Muscle layer of colon (tissue), 2 donors: ENCODE measurements around the gene CDKAL1.

Experiments
- H3K27ac ChIP-seq: one replicate; pipeline ENCODE4 v1.7.0; 2013; ENCODE audit warnings: low read depth, mild to moderate bottlenecking, low read length, moderate library complexity
- H3K27me3 ChIP-seq, 2 donors: one replicate each; pipeline ENCODE4 v1.7.0; 2013; ENCODE audit warnings: low read length in 2 of 2, mild to moderate bottlenecking in 2 of 2; ENCODE audit not compliant: insufficient read depth in 2 of 2, control insufficient read depth in 1 of 2
- H3K36me3 ChIP-seq: one replicate; pipeline ENCODE4 v1.7.0; 2013; ENCODE audit warnings: mild to moderate bottlenecking, low read length; ENCODE audit not compliant: insufficient read depth
- H3K4me1 ChIP-seq: one replicate; pipeline ENCODE4 v1.7.0; 2013; ENCODE audit warnings: mild to moderate bottlenecking, low read length; ENCODE audit not compliant: insufficient read depth
- H3K4me3 ChIP-seq, 2 donors: one replicate each; pipeline ENCODE4 v1.7.0; 2013; ENCODE audit warnings: low read length in 2 of 2, low read depth in 1 of 2, mild to moderate bottlenecking in 1 of 2, moderate library complexity in 1 of 2
- H3K9ac ChIP-seq: one replicate; pipeline ENCODE4 v1.7.0; 2013; ENCODE audit warnings: low read length
- H3K9me3 ChIP-seq: one replicate; pipeline ENCODE4 v1.7.0; 2013; ENCODE audit warnings: mild to moderate bottlenecking, low read length
- donor health status: abdominal sarcoma.
- donor health status: Adenocarcinoma of cecum.

The CDKAL1 gene

GRCh38 chr6:20757761-20758160 lies 223.5 kb downstream of the CDKAL1 start:
- H3K9me3 ChIP-seq: peaks cover 4% of the 10 kb centered on the region
- H3K4me3 ChIP-seq: no peak overlapping the region
- H3K27ac ChIP-seq: no peak overlapping the region
- no peaks in the 10 kb centered on the region for H3K4me1 ChIP-seq
- no peak overlapping the region for H3K9ac ChIP-seq
- no peaks in the 10 kb centered on the region for H3K36me3 ChIP-seq
- H3K27me3 ChIP-seq: no peaks in the 10 kb centered on the region

GRCh38 chr6:20763296-20763695 lies 229.0 kb downstream of the CDKAL1 start:
- H3K4me1 ChIP-seq: no peaks in the 10 kb centered on the region
- no peak overlapping the region for H3K27ac ChIP-seq
- H3K9ac ChIP-seq: no peak overlapping the region
- H3K9me3 ChIP-seq: no peaks in the 10 kb centered on the region
- no peaks in the 10 kb centered on the region for H3K36me3 ChIP-seq
- H3K4me3 ChIP-seq: no peak overlapping the region
- no peaks in the 10 kb centered on the region for H3K27me3 ChIP-seq

- no peak overlapping the region for H3K27ac ChIP-seq
- H3K4me1 ChIP-seq: no peaks in the 10 kb centered on the region
- no peaks in the 10 kb centered on the region for H3K36me3 ChIP-seq
- H3K9ac ChIP-seq: no peak overlapping the region
- H3K27me3 ChIP-seq: no peaks in the 10 kb centered on the region
- H3K9me3 ChIP-seq: no peaks in the 10 kb centered on the region
- H3K4me3 ChIP-seq: no peak overlapping the region
These were observed 235.4 kb downstream of the CDKAL1 start for GRCh38 chr6:20769631-20770030.

GRCh38 chr6:20770773-20771172 lies 236.5 kb downstream of the CDKAL1 start:
- Histone ChIP-seq H3K27me3 (no peaks in the 10 kb centered on the region), H3K36me3 (no peaks in the 10 kb centered on the region), H3K27ac (no peak overlapping the region), H3K4me3 (no peak overlapping the region), H3K9me3 (no peaks in the 10 kb centered on the region), H3K4me1 (no peaks in the 10 kb centered on the region), H3K9ac (no peak overlapping the region)

GRCh38 chr6:20771409-20771808 lies 237.2 kb downstream of the CDKAL1 start:
- no peak overlapping the region for H3K27ac ChIP-seq
- no peaks in the 10 kb centered on the region for H3K9me3 ChIP-seq
- no peak overlapping the region for H3K4me3 ChIP-seq
- no peaks in the 10 kb centered on the region for H3K4me1 ChIP-seq
- no peaks in the 10 kb centered on the region for H3K36me3 ChIP-seq
- H3K9ac ChIP-seq: no peak overlapping the region
- H3K27me3 ChIP-seq: no peaks in the 10 kb centered on the region

GRCh38 chr6:20773822-20774221 lies 239.6 kb downstream of the CDKAL1 start:
- Histone ChIP-seq H3K4me3 (no peak overlapping the region), H3K36me3 (no peaks in the 10 kb centered on the region), H3K9me3 (no peaks in the 10 kb centered on the region), H3K27me3 (no peaks in the 10 kb centered on the region), H3K4me1 (no peaks in the 10 kb centered on the region), H3K9ac (no peak overlapping the region), H3K27ac (no peak overlapping the region)

- Histone ChIP-seq H3K9ac (no peak overlapping the region), H3K27me3 (no peaks in the 10 kb centered on the region), H3K27ac (no peak overlapping the region), H3K4me1 (no peaks in the 10 kb centered on the region), H3K4me3 (no peak overlapping the region), H3K9me3 (no peaks in the 10 kb centered on the region), H3K36me3 (no peaks in the 10 kb centered on the region)
These were observed 241.7 kb downstream of the CDKAL1 start for GRCh38 chr6:20775981-20776380.

- Histone ChIP-seq H3K4me1 (no peaks in the 10 kb centered on the region), H3K4me3 (no peak overlapping the region), H3K36me3 (no peaks in the 10 kb centered on the region), H3K27ac (no peak overlapping the region), H3K27me3 (no peaks in the 10 kb centered on the region), H3K9ac (no peak overlapping the region), H3K9me3 (no peaks in the 10 kb centered on the region)
These were observed 243.5 kb downstream of the CDKAL1 start for GRCh38 chr6:20777801-20778200.

- no peaks in the 10 kb centered on the region for H3K4me1 ChIP-seq
- no peaks in the 10 kb centered on the region for H3K27me3 ChIP-seq
- H3K27ac ChIP-seq: no peak overlapping the region
- H3K4me3 ChIP-seq: no peak overlapping the region
- H3K36me3 ChIP-seq: no peaks in the 10 kb centered on the region
- H3K9me3 ChIP-seq: no peaks in the 10 kb centered on the region
- no peak overlapping the region for H3K9ac ChIP-seq
These were observed 244.2 kb downstream of the CDKAL1 start for GRCh38 chr6:20778459-20778858.

GRCh38 chr6:20778912-20779311 lies 244.7 kb downstream of the CDKAL1 start:
- Histone ChIP-seq H3K9me3 (no peaks in the 10 kb centered on the region), H3K4me1 (no peaks in the 10 kb centered on the region), H3K27ac (no peak overlapping the region), H3K4me3 (no peak overlapping the region), H3K36me3 (no peaks in the 10 kb centered on the region), H3K9ac (no peak overlapping the region), H3K27me3 (no peaks in the 10 kb centered on the region)

GRCh38 chr6:20789162-20789561 lies 254.9 kb downstream of the CDKAL1 start:
- H3K4me1 ChIP-seq: no peaks in the 10 kb centered on the region
- no peak overlapping the region for H3K27ac ChIP-seq
- H3K27me3 ChIP-seq: no peaks in the 10 kb centered on the region
- no peaks in the 10 kb centered on the region for H3K36me3 ChIP-seq
- H3K4me3 ChIP-seq: no peak overlapping the region
- H3K9ac ChIP-seq: no peak overlapping the region
- H3K9me3 ChIP-seq: no peaks in the 10 kb centered on the region

GRCh38 chr6:20790032-20790791 lies 256.0 kb downstream of the CDKAL1 start:
- Histone ChIP-seq H3K27me3 (no peaks in the 10 kb centered on the region), H3K9ac (no peak overlapping the region), H3K27ac (no peak overlapping the region), H3K9me3 (no peaks in the 10 kb centered on the region), H3K4me1 (no peaks in the 10 kb centered on the region), H3K4me3 (no peak overlapping the region), H3K36me3 (no peaks in the 10 kb centered on the region)
